ENCODE results near the gene CCDC27.

CCDC27 gene

GRCh38 chr1:3743826-3744225, 8.4 kb upstream of the CCDC27 start:
- no peaks in the 10 kb centered on the region for H3K27me3 ChIP-seq (ENCODE audit: insufficient read depth, poor library complexity, severe bottlenecking)
- DNase-seq (ENCODE audit: low spot score) (no peak), ATAC-seq (ENCODE audit: low read depth) (no peak)
- H3K4me3 ChIP-seq (ENCODE audit: severe bottlenecking), result no peak overlapping the region
- TF ChIP-seq CTCF (IDR thresholded peaks at IDR 0.05; ENCODE audit: poor library complexity, severe bottlenecking), result no peak
- H3K4me1 ChIP-seq (ENCODE audit: insufficient read depth, poor library complexity, severe bottlenecking), result no peaks in the 10 kb centered on the region
- H3K9me3 ChIP-seq (ENCODE audit: severe bottlenecking), result no peaks in the 10 kb centered on the region
- H3K36me3 ChIP-seq (ENCODE audit: low read depth), result peaks cover 32% of the 10 kb centered on the region
- no peak overlapping the region for H3K27ac ChIP-seq (ENCODE audit: poor library complexity, severe bottlenecking)

GRCh38 chr1:3744646-3745045, 7.6 kb upstream of the CCDC27 start:
- Histone ChIP-seq H3K9me3 (ENCODE audit: severe bottlenecking) (no peaks in the 10 kb centered on the region), H3K27me3 (ENCODE audit: insufficient read depth, poor library complexity, severe bottlenecking) (no peaks in the 10 kb centered on the region), H3K4me1 (ENCODE audit: insufficient read depth, poor library complexity, severe bottlenecking) (no peaks in the 10 kb centered on the region), H3K4me3 (ENCODE audit: severe bottlenecking) (no peak overlapping the region), H3K27ac (ENCODE audit: poor library complexity, severe bottlenecking) (no peak overlapping the region), H3K36me3 (ENCODE audit: low read depth) (peaks cover 30% of the 10 kb centered on the region)
- peak; percentile 59 for DNase-seq (ENCODE audit: low spot score)
- no peak for TF ChIP-seq CTCF (IDR thresholded peaks at IDR 0.05; ENCODE audit: poor library complexity, severe bottlenecking)
- no peak for ATAC-seq (ENCODE audit: low read depth)

- Histone ChIP-seq H3K27me3 (ENCODE audit: insufficient read depth, poor library complexity, severe bottlenecking) (peaks cover 2% of the 10 kb centered on the region), H3K9me3 (ENCODE audit: severe bottlenecking) (no peaks in the 10 kb centered on the region), H3K4me1 (ENCODE audit: insufficient read depth, poor library complexity, severe bottlenecking) (no peaks in the 10 kb centered on the region), H3K4me3 (ENCODE audit: severe bottlenecking) (no peak overlapping the region), H3K36me3 (ENCODE audit: low read depth) (peaks cover 28% of the 10 kb centered on the region), H3K27ac (ENCODE audit: poor library complexity, severe bottlenecking) (no peak overlapping the region)
- no peak for TF ChIP-seq CTCF (IDR thresholded peaks at IDR 0.05; ENCODE audit: poor library complexity, severe bottlenecking)
- ATAC-seq (ENCODE audit: low read depth) (no peak), DNase-seq (ENCODE audit: low spot score) (peak; percentile 40)
Measured at GRCh38 chr1:3745071-3745470, 7.2 kb upstream of the CCDC27 start.

GRCh38 chr1:3745590-3746381, 6.5 kb upstream of the CCDC27 start:
- Histone ChIP-seq H3K4me3 (ENCODE audit: severe bottlenecking) (peak overlapping the region; percentile 52), H3K4me1 (ENCODE audit: insufficient read depth, poor library complexity, severe bottlenecking) (no peaks in the 10 kb centered on the region), H3K27ac (ENCODE audit: poor library complexity, severe bottlenecking) (no peak overlapping the region), H3K9me3 (ENCODE audit: severe bottlenecking) (no peaks in the 10 kb centered on the region), H3K27me3 (ENCODE audit: insufficient read depth, poor library complexity, severe bottlenecking) (peaks cover 7% of the 10 kb centered on the region), H3K36me3 (ENCODE audit: low read depth) (peaks cover 23% of the 10 kb centered on the region)
- no peak for TF ChIP-seq CTCF (IDR thresholded peaks at IDR 0.05; ENCODE audit: poor library complexity, severe bottlenecking)
- ATAC-seq (ENCODE audit: low read depth) (no peak), DNase-seq (ENCODE audit: low spot score) (peak; percentile 62)

GRCh38 chr1:3746389-3746829, 5.8 kb upstream of the CCDC27 start:
- H3K27ac ChIP-seq (ENCODE audit: poor library complexity, severe bottlenecking), result no peak overlapping the region
- H3K4me3 ChIP-seq (ENCODE audit: severe bottlenecking), result peak overlapping the region; percentile 52
- H3K4me1 ChIP-seq (ENCODE audit: insufficient read depth, poor library complexity, severe bottlenecking), result no peaks in the 10 kb centered on the region
- DNase-seq (ENCODE audit: low spot score), result peak; percentile 47
- peak; percentile 12; the same call in 1 of the 3 replicates for ATAC-seq (ENCODE audit: low read depth)
- TF ChIP-seq CTCF (IDR thresholded peaks at IDR 0.05; ENCODE audit: poor library complexity, severe bottlenecking), result no peak
- H3K27me3 ChIP-seq (ENCODE audit: insufficient read depth, poor library complexity, severe bottlenecking), result peaks cover 12% of the 10 kb centered on the region
- peaks cover 19% of the 10 kb centered on the region for H3K36me3 ChIP-seq (ENCODE audit: low read depth)
- H3K9me3 ChIP-seq (ENCODE audit: severe bottlenecking), result no peaks in the 10 kb centered on the region
